Measurements from ENCODE around the gene HSD17B10. TPM values are rescaled to one million over a fixed set of nuclear protein-coding genes. Genes with fewer than 3 reads are reported as not detected.
"Not testable (repeated sequence)": the region's sequence is repeated elsewhere in the genome, so short reads cannot be mapped to it uniquely, and the experiment has no call there.

HSD17B10 gene
- total RNA-seq, 1 donor from 2014 or later, result 72.3 TPM

DNA sequence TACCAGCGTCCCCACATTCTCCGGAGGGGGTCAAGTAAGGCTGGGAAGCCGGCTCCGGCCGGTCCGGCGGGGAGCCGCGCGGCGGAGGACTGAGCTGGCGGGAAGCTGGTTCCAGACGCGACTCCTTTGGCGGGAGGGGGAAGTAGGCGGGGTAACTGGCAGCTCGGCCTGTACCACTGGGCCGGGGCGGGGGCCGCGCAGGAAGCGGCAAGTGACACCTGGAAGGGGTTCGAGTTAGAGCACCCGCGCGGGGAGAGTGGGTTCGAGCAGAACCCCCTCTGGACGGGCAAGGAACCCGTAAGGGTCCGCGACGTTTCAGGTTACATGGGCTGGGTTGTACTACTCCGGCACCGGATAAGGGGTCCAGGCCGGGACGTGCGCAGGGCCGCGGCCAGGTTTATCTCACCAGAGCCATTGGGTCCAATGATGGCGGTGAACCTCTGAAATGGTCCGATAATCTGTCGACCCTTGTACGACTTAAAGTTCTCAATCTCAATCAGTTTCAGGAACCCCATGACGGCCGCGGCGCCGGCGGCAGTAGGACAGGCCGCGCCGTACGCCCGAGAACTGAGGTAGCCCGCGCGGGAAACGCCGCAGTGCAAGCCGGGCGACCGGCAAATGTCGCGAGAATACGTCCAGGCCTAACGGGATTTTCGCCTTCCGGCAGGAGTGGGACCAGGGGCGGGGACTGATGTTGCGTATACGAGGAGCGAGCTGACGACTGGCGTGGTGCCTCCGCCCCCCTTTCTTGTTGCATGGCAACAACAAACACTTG lies 11.9 kb downstream of the HSD17B10 start, which contains the start of gene SMC1A:
SMC1A (minus strand) TSS at position 569 of the 775 bp plus-strand sequence; CDS start at position 515, 54 bp downstream.
- TF ChIP-seq, protein P1, sequence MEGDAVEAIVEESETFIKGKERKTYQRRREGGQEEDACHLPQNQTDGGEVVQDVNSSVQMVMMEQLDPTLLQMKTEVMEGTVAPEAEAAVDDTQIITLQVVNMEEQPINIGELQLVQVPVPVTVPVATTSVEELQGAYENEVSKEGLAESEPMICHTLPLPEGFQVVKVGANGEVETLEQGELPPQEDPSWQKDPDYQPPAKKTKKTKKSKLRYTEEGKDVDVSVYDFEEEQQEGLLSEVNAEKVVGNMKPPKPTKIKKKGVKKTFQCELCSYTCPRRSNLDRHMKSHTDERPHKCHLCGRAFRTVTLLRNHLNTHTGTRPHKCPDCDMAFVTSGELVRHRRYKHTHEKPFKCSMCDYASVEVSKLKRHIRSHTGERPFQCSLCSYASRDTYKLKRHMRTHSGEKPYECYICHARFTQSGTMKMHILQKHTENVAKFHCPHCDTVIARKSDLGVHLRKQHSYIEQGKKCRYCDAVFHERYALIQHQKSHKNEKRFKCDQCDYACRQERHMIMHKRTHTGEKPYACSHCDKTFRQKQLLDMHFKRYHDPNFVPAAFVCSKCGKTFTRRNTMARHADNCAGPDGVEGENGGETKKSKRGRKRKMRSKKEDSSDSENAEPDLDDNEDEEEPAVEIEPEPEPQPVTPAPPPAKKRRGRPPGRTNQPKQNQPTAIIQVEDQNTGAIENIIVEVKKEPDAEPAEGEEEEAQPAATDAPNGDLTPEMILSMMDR (IDR thresholded peaks at IDR 0.05), result no peak
- H3K4me1 Mint-ChIP-seq (ENCODE audit: low read depth), result peaks cover 19% of the 10 kb centered on the region
- H3K27ac Mint-ChIP-seq (ENCODE audit: unreplicated experiment), result peak within 1 kb of the TSS; percentile 99
- H3K36me3 Mint-ChIP-seq (ENCODE audit: low read depth), result no peaks in the 10 kb centered on the region
- H3K9me3 Mint-ChIP-seq (ENCODE audit: low read depth), result peaks cover 6% of the 10 kb centered on the region
- peak; percentile 97 for DNase-seq (ENCODE audit: low spot score)
- peak within 1 kb of the TSS; percentile 99 for H3K4me3 Mint-ChIP-seq (ENCODE audit: unreplicated experiment)
- no peaks in the 10 kb centered on the region for H3K27me3 Mint-ChIP-seq (ENCODE audit: low read depth)

DNA sequence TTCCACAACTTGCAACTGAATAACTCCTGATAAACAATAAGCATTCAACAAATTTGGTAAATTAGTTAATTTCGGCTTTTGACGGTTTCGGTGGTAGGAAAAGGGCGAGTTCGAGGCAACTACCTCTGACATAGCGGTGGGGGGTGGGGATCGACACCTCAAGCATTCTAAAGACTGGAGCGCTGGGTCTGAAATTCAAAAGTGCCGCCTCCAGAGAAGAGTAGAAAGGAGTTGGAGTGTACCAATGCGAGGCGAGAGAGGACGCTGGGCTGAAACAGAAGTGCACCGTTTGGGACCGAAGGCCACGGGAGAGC lies 12.4 kb downstream of the HSD17B10 start:
- H3K36me3 Mint-ChIP-seq (ENCODE audit: low read depth), result no peaks in the 10 kb centered on the region
- DNase-seq (ENCODE audit: low spot score), result no peak
- peak overlapping the region; percentile 99 for H3K4me3 Mint-ChIP-seq (ENCODE audit: unreplicated experiment)
- H3K27me3 Mint-ChIP-seq (ENCODE audit: low read depth), result no peaks in the 10 kb centered on the region
- TF ChIP-seq, protein P1 (IDR thresholded peaks at IDR 0.05), result no peak
- H3K4me1 Mint-ChIP-seq (ENCODE audit: low read depth), result peaks cover 19% of the 10 kb centered on the region
- peaks cover 6% of the 10 kb centered on the region for H3K9me3 Mint-ChIP-seq (ENCODE audit: low read depth)
- H3K27ac Mint-ChIP-seq (ENCODE audit: unreplicated experiment), result peak overlapping the region; percentile 99

DNA sequence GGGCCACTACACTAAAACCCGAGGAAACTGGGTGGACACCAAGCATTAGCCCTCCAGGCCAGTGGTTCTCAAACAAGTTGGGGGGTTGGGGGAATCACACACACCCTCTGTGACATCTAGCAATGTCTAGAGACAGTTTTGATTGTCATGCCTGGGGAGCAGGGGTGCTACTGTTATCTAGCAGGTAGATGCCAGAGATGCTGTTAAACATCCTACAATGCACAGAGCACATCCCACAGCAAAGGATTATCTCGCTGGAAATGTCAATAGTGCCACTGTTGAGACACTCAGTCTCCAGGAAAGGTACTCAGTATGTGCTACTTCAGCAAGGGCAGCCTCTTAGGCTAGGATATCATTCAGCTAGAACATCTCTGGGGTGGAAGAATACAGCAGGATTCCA lies 13.0 kb downstream of the HSD17B10 start:
- Mint-ChIP-seq H3K27ac (ENCODE audit: unreplicated experiment) (no peak overlapping the region), H3K4me3 (ENCODE audit: unreplicated experiment) (peak overlapping the region; percentile 99), H3K9me3 (ENCODE audit: low read depth) (peaks cover 6% of the 10 kb centered on the region), H3K27me3 (ENCODE audit: low read depth) (no peaks in the 10 kb centered on the region), H3K36me3 (ENCODE audit: low read depth) (no peaks in the 10 kb centered on the region), H3K4me1 (ENCODE audit: low read depth) (peaks cover 19% of the 10 kb centered on the region)
- TF ChIP-seq, protein P1 (IDR thresholded peaks at IDR 0.05), result no peak
- DNase-seq (ENCODE audit: low spot score), result no peak

DNA sequence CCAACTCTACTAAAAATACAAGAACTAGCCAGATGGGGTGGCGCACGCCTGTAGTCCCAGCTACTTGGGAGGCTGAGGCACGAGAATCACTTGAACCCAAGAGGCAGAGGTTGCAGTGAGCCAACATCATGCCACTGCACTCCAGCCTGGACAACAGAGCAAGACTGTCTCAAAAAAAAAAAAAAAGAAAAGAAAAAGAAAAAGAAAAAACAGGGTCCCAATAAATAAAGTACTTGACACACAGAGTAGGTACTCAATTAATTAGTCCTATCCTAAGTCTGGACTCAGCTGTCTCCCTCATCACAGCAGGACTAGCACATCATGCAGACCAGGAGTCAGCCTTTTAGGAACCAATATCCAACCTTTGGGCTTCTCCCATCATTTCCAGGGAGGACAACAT lies 13.8 kb downstream of the HSD17B10 start:
- not testable (repeated sequence) for DNase-seq (ENCODE audit: low spot score); H3K27me3 Mint-ChIP-seq (ENCODE audit: low read depth); H3K4me3 Mint-ChIP-seq (ENCODE audit: unreplicated experiment); H3K9me3 Mint-ChIP-seq (ENCODE audit: low read depth); H3K36me3 Mint-ChIP-seq (ENCODE audit: low read depth); H3K27ac Mint-ChIP-seq (ENCODE audit: unreplicated experiment)
- peaks cover 19% of the 10 kb centered on the region for H3K4me1 Mint-ChIP-seq (ENCODE audit: low read depth)

DNA sequence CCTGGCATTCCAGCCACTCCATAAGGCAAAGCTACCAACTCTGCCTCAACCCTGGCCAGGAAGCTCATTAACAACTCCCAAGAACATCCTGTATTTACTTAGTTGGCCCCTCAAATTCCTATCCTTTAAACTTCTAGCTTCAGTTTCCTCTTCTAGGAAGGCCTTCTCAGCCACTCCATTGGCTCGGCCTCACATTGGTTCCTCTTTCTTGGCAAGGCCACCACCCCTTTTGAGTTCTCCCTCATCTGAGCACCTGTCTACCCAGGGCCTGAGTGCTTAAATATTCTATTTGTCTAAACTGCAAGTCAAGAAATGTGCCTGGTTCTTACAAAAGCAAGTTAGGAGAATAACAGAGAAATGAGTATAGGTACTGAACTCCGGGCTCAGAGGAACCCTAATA lies 21.7 kb downstream of the HSD17B10 start:
- no peak overlapping the region for H3K27ac Mint-ChIP-seq (ENCODE audit: unreplicated experiment)
- no peaks in the 10 kb centered on the region for H3K9me3 Mint-ChIP-seq (ENCODE audit: low read depth)
- TF ChIP-seq, protein P1 (IDR thresholded peaks at IDR 0.05), result no peak
- DNase-seq (ENCODE audit: low spot score), result no peak
- no peak overlapping the region for H3K4me3 Mint-ChIP-seq (ENCODE audit: unreplicated experiment)
- peaks cover 8% of the 10 kb centered on the region for H3K36me3 Mint-ChIP-seq (ENCODE audit: low read depth)
- no peaks in the 10 kb centered on the region for H3K27me3 Mint-ChIP-seq (ENCODE audit: low read depth)
- H3K4me1 Mint-ChIP-seq (ENCODE audit: low read depth), result no peaks in the 10 kb centered on the region

DNA sequence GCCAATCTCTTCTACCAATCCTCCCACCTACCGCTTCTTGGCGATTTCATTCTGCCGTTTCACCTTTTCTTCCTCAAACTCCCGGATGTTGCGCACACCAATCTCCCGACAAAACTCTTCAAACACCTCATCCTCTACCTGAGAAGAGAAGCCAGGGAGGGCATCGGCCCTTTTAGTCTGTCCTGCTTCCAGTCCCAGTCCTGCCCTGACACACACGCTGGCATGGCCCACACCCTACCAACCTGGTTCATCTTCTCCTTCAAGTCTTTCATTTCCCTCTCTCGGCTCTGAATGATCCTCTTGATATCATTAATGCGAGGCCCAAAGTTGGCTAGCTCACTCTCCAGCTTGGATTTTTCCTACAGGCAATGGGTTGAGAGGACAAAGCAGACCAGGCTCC lies 30.6 kb downstream of the HSD17B10 start:
- DNase-seq (ENCODE audit: low spot score), result peak; percentile 61
- no peak overlapping the region for H3K4me3 Mint-ChIP-seq (ENCODE audit: unreplicated experiment)
- TF ChIP-seq, protein P1 (IDR thresholded peaks at IDR 0.05), result no peak
- no peak overlapping the region for H3K27ac Mint-ChIP-seq (ENCODE audit: unreplicated experiment)
- peaks cover 5% of the 10 kb centered on the region for H3K9me3 Mint-ChIP-seq (ENCODE audit: low read depth)
- H3K27me3 Mint-ChIP-seq (ENCODE audit: low read depth), result no peaks in the 10 kb centered on the region
- peaks cover 7% of the 10 kb centered on the region for H3K36me3 Mint-ChIP-seq (ENCODE audit: low read depth)
- no peaks in the 10 kb centered on the region for H3K4me1 Mint-ChIP-seq (ENCODE audit: low read depth)
